GM19193 (cell line): ENCODE results near the gene SMIM44.

Experiments used
- POLR2A ChIP-seq: IDR thresholded peaks from 4 replicates; pipeline ENCODE4 v1.6.1; 2011; ENCODE audit not compliant: insufficient read depth, insufficient read length; ENCODE audit errors: extremely low read depth

The SMIM44 gene

DNA sequence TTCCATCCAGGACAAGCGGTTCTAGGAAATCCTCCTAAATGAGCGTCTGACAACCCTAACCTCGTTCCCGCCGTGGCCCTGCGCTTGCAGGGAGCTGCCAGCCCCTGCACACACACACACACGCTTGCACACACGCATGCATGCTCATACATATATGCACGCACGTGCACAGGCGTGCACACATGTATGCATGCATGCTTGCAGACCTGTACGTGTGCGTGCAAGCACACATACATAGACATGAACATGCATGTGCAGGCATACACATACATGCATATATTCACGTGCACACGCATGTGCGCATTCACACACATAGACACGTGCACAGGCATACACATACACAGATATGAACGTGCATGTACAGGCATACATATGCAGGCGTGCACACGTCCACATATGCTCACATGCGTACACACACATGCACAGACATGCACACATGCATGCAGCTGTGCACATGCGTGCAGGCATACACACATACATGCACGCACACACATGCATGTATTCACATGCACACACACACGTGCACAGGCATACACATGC is 38.5 kb downstream of the SMIM44 start:
- TF ChIP-seq POLR2A, result no peak

DNA sequence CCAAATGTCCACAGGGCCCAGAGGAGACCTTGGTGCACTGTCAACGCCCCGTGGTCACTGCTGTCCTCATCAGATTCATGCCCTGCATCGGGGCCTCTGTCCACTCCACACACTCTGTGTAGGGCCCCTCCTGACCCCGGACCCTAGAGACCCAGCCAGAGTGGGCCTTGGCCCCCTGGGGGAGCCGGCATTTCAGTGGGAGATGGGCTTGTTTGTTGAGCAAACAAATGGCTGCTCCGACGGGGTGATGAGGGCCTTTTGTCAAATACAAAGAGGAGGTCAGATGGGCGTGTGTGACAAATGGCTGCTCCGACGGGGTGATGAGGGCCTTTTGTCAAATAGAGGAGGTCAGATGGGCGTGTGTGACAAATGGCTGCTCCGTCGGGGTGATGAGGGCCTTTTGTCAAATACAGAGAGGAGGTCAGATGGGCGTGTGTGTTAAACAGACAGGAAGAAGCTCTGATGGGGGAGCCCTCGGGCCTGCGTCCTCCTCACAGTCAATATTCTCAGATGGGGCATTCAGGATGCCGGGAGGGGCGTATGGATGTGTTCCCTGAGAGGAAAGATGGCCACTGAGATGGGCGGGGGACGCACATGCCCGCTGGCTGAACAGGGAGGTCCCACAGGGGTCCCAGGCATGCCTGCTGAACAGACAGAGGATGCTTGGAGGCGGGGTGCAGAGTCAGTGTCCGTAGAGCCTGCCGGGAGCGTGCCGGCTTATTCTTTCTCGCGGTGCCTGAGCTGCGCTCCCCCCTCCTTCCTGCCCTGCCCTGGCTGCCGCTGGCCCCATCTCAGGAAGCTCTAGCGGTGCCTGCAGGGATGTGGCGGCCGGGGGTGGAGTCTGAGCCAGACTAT is 39.2 kb downstream of the SMIM44 start:
- no peak for TF ChIP-seq POLR2A

DNA sequence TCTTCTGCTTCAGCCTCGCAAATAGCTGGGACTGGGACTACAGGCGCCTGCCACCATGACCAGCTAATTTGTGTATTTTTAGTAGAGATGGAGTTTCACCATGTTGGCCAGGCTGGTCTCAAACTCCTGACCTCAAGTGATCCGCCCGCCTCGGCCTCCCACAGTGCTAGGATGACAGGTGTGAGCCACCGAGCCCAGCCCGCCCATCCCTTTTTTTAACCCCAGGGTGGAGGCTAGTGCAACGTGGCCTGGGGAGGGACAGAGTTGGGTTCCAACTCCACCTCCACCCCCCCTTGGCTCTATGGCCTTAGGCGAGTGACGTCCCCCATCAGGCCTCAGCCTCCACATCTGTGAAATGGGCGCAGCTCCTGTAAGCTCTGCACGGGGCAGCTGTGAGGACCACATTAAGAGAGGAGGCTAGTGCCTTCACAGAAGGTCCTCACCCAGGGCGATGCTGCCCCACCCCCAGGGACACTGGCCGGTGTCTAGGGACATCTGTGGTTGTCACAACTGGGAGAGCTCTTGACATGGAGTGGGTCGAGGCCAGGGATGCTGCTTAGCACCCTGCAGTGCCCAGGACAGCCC is 40.7 kb downstream of the SMIM44 start:
- TF ChIP-seq POLR2A, result no peak

DNA sequence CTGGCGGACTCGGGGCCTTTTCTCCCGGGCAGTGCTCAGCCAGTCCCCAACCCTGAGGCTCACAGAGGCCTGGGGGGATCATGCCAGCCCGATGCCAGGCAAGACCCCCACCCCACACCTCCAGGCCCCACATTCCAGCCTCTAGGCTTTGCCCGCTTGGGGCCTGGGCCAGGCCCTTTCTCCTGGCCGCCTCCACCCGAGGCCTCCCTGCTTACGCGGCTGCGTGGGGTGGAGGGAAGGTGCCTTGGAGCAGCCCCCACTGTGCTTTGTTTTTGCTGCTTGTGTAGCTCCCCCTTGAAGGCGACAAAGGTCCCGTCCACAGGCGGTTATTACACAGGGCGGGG is 41.3 kb downstream of the SMIM44 start:
- no peak for TF ChIP-seq POLR2A

DNA sequence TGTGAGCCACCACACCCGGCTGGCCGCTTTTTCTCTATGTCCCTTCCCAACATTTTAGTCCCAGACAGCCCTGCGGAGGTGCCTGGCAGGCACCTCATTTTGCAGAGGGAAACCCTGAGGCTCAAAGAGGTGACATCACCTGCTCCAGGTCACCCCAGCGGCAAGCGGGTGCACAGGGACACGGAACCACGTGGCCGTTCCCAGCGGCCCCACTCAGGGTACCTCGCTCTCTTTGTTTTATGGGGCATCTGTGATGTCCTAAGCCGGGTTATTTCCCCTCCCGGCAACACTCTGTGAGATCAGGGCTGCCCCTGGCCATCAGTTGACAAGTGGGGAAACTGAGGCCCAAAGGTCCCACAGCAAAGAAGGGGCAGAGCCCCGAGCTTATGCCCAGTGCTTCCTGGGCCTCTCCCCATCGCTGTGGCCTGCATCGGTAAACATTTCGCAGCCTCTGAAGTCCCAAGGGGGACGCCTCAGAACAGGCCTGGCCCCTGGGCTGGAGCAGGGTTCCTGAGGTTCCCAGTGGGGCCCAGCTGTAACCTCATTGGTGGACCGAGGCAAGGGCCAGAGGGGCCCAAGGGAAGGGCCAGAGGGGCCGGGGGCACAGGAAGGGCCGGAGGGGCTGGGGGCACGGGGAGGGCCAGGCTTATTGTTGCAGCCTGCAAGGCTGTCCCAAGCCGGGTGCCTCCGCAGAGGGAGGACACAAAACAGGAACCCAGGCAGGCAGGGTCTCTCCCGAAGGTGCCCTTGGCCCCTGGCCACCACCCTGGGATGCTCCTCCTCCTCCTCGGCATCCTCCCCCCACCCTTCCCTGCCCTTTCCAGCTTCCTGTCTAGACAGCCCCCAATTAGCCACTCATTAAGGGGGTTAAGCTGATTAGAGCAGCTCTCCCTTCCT is 41.9 kb downstream of the SMIM44 start:
- TF ChIP-seq POLR2A, result no peak

DNA sequence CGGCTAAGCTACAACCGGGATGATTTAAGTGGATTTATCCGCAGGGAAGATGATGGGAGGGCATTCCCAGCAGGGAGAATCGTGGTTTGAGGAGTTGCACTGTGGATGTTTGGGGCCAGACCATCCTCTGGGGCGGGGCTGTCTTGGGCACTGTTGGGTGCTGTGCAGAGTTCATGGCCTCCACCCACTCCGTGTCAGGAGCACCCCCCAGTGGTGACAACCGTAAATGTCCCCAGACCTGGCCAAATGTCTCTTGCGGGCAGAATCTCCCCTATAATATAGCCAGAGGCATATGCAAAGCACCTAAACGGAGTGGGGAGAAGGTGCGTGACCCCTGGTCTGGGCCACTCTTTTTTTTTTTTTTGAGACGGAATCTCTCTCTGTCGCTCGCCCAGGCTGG is 43.2 kb downstream of the SMIM44 start:
- TF ChIP-seq POLR2A, result no peak

DNA sequence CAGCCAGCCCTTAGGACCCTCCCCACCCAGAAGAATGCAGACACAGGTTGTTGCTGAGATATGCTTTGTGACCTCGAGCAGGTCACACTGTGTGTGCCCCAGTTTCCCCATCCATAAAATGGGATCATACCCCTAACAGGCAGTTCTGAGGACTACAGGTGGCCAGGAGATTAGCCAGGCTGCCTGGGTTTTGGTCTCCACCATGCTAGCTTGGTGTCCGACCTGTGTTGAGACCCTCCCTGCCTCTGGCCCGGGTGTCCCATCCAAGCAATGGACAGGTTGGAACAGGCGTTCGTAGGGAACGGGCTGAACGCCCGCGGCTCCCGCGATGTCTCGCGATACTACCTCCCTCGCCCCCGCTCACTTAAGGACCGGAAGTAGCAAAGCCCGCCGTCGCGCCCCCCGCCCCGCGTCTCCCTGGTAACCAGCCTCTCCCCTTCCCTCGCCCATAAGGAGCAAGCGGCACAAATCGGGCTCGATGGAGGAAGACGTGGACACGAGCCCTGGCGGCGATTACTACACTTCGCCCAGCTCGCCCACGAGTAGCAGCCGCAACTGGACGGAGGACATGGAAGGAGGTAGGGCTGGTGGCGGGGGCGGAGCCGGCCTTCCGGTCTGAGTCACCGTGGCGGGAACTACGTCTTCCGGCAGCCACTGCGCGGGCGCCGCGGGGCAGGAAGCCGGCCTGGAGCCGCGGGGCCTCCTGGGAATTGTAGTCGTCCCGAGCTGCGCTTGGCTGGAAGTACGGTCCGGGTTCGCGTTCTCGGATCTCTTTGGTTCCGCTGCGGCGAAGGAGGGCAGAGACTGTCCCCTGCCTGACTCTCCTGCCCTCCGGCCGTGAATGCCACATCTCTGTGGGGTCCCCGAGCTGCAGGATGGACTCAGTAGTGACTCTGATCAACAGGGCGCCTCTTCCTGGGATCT is 48.3 kb downstream of the SMIM44 start:
- TF ChIP-seq POLR2A, result peak; percentile 82

DNA sequence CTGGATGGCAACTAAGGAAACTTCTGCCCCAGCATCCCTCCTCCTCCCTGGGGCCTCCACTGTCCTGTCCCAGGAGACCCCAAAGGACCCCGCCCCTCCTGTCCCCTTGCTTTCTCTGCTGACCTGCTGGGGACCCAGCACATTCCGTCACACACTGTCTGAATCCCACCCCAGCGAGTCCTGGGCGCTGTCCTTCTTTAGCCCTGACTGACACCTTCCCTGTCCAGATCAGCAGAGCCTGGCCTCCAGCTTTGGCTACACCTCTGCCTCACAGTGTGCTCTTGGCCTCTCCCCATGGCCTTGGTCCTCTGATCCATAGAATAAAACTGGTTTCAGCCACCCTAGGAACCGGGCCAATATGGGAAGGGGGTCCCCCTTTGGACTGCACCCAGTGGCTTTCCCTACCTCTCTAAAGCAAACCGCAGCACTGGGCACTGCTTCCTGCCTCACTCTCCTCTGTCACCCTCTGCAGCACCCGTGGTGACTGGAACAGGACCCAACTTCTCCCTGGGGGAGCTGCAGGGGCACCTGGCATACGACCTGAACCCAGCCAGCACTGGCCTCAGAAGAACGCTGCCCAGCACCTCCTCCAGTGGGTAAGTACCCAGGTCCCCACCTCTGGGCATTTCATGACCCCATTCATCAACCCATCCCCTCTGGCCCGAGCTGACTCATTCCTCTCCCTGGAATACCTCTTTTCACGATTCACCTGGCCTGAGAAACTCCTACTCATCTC is 49.3 kb downstream of the SMIM44 start:
- TF ChIP-seq POLR2A, result no peak

DNA sequence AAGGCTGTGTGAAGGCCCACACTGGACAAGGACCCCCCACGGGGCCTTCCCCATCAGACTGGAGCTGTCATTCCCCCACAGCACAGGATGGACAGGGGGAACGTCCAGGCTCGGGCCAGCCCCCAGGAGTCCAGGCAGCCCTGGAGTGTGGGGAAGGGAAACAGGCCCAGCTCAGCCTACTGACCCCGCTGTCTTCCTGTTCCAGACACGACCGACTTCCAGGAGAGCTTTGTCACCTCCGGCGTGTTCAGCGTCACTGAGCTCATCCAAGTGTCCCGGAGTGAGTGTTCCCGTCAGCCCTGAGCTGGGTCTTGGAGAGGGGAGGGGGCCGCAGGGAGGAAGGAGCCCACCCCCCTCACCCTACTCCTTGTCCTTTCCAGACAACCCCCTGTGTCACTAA is 49.9 kb downstream of the SMIM44 start:
- TF ChIP-seq POLR2A, result no peak
